Pericardium fibroblast (primary cell): Measurements from ENCODE around the gene EMC8. TPM values are rescaled to one million over a fixed set of nuclear protein-coding genes. Genes with fewer than 3 reads are reported as not detected.

Experiments used
- total RNA-seq: library from RNA; depleted of rRNA; stranded (reverse); fragments of >200 nt; gene quantifications from 2 replicates; pipeline ENCODE4 v1.2.3, GENCODE V29; 2015

EMC8 gene
- total RNA-seq = 35.9 and 37.2 TPM in 2 replicates

GRCh38 chr16:85799497-85800320, at the start of gene EMC8, which contains the start of gene COX4I1:
EMC8 (minus strand) TSS chr16:85799544; CDS start chr16:85799295, 249 bp downstream.
COX4I1 (plus strand) TSS chr16:85799695; CDS start chr16:85801206, 1,511 bp downstream.

DNA sequence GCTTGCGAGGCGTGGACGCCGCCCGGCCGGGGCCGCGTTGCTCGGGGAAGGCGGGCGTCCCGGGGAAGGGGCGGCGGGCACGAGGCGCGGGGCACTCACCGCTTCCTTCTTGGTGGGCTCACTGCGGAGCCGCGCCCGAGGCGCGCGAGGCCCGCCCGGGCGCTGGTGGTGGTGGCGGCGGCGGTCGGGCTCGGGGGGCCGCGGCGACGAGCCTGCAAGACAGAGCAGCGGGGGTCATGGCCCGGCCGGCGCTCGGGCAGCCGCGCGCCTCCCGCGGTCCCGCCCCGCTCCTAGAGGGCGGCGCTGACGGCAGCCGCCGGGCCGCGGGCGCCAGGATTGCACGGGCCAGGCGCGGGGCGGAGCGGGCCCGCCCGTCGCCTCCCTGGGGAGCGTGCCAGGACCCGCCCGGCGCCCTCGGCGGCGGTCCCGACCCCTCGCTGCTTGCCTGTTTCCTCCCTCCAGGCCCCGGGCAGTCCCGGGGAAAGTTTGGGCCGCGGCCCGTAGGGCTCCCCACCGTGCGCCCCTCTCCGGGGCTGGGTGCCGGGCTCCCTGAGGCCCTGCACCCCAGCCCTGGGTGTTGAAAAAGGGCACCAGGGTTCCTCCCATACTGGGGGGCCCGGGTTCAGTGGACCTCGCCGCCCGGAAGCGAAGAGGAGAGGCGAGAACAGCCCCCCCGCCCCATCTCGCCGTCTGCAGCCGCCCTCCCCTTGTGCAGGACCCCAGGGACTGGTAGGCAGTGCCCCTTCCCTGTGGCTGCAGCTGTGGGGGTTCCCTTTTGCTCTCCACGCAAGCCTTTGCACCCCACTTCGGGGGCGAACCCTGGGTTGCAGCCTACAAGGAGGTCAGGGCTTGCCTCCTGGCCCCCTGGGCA, 48.3 kb downstream of the EMC8 start, which contains the start of gene C16orf74:
C16orf74 (minus strand) TSS at position 270 of the 871 bp plus-strand sequence. CDS start 15,879 bp downstream, outside the sequence.

Other genes starting within 250 kb of the EMC8 start
- gene GSE1, start 186.2 kb downstream of the EMC8 start, total RNA-seq = 13.2 and 27.5 TPM in 2 replicates
- 0.85 and 1.6 TPM in 2 replicates for gene GINS2, start 110.6 kb downstream of the EMC8 start, total RNA-seq
- 9.2 and 12.2 TPM in 2 replicates for gene C16orf74, start 48.4 kb downstream of the EMC8 start, total RNA-seq
- gene COX4I1, start 151 bp upstream of the EMC8 start, total RNA-seq = 602 and 614 TPM in 2 replicates
- 0.58 TPM in 1 of 2 replicates, not detected in the other for gene IRF8, start 99.6 kb upstream of the EMC8 start, total RNA-seq